H9 (cell line): Measurements from ENCODE around the gene SART1. TPM values are rescaled to one million over a fixed set of nuclear protein-coding genes. Genes with fewer than 3 reads are reported as not detected.

ENCODE experiments used
- DNase-seq: peaks from one replicate; pipeline ENCODE4 v3.0.0-alpha.2; 2017
- H2AFZ ChIP-seq: one replicate; pipeline ENCODE4 v1.6.1; 2013; ENCODE audit warnings: mild to moderate bottlenecking, low read length, control low read depth, moderate library complexity
- H2AK5ac ChIP-seq: 2 replicates; pipeline ENCODE4 v1.6.1; 2013; ENCODE audit warnings: low read length, control low read depth, mixed read lengths; ENCODE audit not compliant: insufficient read length
- H2BK120ac ChIP-seq: one replicate; pipeline ENCODE4 v1.6.1; 2013; ENCODE audit warnings: low read depth, mild to moderate bottlenecking, low read length, control low read depth, inconsistent platforms; ENCODE audit not compliant: poor library complexity, severe bottlenecking
- H2BK12ac ChIP-seq: 2 replicates; pipeline ENCODE4 v1.6.1; 2013; ENCODE audit warnings: low read length, control low read depth, mixed read lengths, low read depth; ENCODE audit not compliant: insufficient read length
- H2BK15ac ChIP-seq: 2 replicates; pipeline ENCODE4 v1.6.1; 2013; ENCODE audit warnings: low read depth, low read length, control low read depth
- H2BK20ac ChIP-seq: one replicate; pipeline ENCODE4 v1.6.1; 2013; ENCODE audit warnings: low read depth, mild to moderate bottlenecking, low read length, control low read depth, inconsistent platforms; ENCODE audit not compliant: poor library complexity, severe bottlenecking
- H2BK5ac ChIP-seq: 2 replicates; pipeline ENCODE4 v1.6.1; 2013; ENCODE audit warnings: low read length, control low read depth, mixed read lengths; ENCODE audit not compliant: insufficient read length
- H3K14ac ChIP-seq: 2 replicates; pipeline ENCODE4 v1.6.1; 2013; ENCODE audit warnings: low read length, control low read depth; ENCODE audit not compliant: insufficient read depth
- H3K18ac ChIP-seq: 2 replicates; pipeline ENCODE4 v1.6.1; 2013; ENCODE audit warnings: low read depth, mild to moderate bottlenecking, mixed read lengths, low read length, control low read depth; ENCODE audit not compliant: insufficient read length
- H3K23ac ChIP-seq: 2 replicates; pipeline ENCODE4 v1.6.1; 2013; ENCODE audit warnings: low read length, control low read depth, mixed read lengths, low read depth; ENCODE audit not compliant: insufficient read length
- H3K23me2 ChIP-seq: 2 replicates; pipeline ENCODE4 v1.6.1; 2013; ENCODE audit warnings: low read depth, mild to moderate bottlenecking, mixed read lengths, low read length, control low read depth; ENCODE audit not compliant: insufficient read length, poor library complexity, severe bottlenecking
- H3K27ac ChIP-seq: 2 replicates; pipeline ENCODE4 v1.5.1; 2013; ENCODE audit warnings: low read length, control low read depth, mixed read lengths, low read depth; ENCODE audit not compliant: insufficient read length
- H3K27me3 ChIP-seq: 2 replicates; pipeline ENCODE4 v1.6.1; 2013; ENCODE audit warnings: low read length, control low read depth, inconsistent platforms; ENCODE audit not compliant: insufficient read depth
- H3K4ac ChIP-seq: 2 replicates; pipeline ENCODE4 v1.6.1; 2013; ENCODE audit warnings: low read depth, mild to moderate bottlenecking, control low read depth, inconsistent platforms, low read length, moderate library complexity
- H3K4me1 ChIP-seq: 2 replicates; pipeline ENCODE4 v1.6.1; 2013; ENCODE audit warnings: low read length, control low read depth, inconsistent platforms; ENCODE audit not compliant: insufficient read depth
- H3K4me2 ChIP-seq: 2 replicates; pipeline ENCODE4 v1.6.1; 2013; ENCODE audit warnings: low read length, control low read depth, mixed read lengths; ENCODE audit not compliant: insufficient read length, insufficient read depth
- H3K56ac ChIP-seq: 2 replicates; pipeline ENCODE4 v1.6.1; 2013; ENCODE audit warnings: low read depth, mild to moderate bottlenecking, mixed read lengths, low read length, control low read depth; ENCODE audit not compliant: insufficient read length
- H3K79me1 ChIP-seq: 2 replicates; pipeline ENCODE4 v1.6.1; 2013; ENCODE audit warnings: low read depth, mild to moderate bottlenecking, moderate library complexity, low read length, control low read depth, inconsistent platforms; ENCODE audit not compliant: insufficient read depth, poor library complexity, severe bottlenecking
- H3K79me2 ChIP-seq: 2 replicates; pipeline ENCODE4 v1.6.1; 2013; ENCODE audit warnings: low read length, control low read depth, inconsistent platforms; ENCODE audit not compliant: insufficient read depth
- H3K9ac ChIP-seq: 2 replicates; pipeline ENCODE4 v1.6.1; 2013; ENCODE audit warnings: low read length, control low read depth, mixed read lengths; ENCODE audit not compliant: insufficient read length; ENCODE audit errors: extremely low read depth
- H3K9me3 ChIP-seq: one replicate; pipeline ENCODE4 v1.6.1; 2013; ENCODE audit warnings: low read depth, low read length, inconsistent platforms; ENCODE audit not compliant: control insufficient read depth
- H3T11ph ChIP-seq: one replicate; pipeline ENCODE4 v1.6.1; 2013; ENCODE audit warnings: mild to moderate bottlenecking, low read length, control low read depth, inconsistent platforms
- H4K20me1 ChIP-seq: one replicate; pipeline ENCODE4 v1.6.1; 2013; ENCODE audit not compliant: control insufficient read depth, insufficient read length, insufficient read depth
- H4K5ac ChIP-seq: 2 replicates; pipeline ENCODE4 v1.6.1; 2013; ENCODE audit warnings: low read depth, mild to moderate bottlenecking, mixed read lengths, low read length, control low read depth; ENCODE audit not compliant: insufficient read length
- H4K8ac ChIP-seq: replicated peaks from 2 replicates; pipeline ENCODE4 v1.6.1; 2013; ENCODE audit warnings: low read length, control low read depth, mixed read lengths, low read depth; ENCODE audit not compliant: insufficient read length
- H4K91ac ChIP-seq: 2 replicates; pipeline ENCODE4 v1.6.1; 2013; ENCODE audit warnings: low read depth, mild to moderate bottlenecking, moderate library complexity, mixed read lengths, low read length, control low read depth; ENCODE audit not compliant: insufficient read length
- H3K27ac Mint-ChIP-seq, 3 experiments: 2 replicates in 2 of 3; 3 replicates in 1 of 3; pipeline ENCODE4 v1.8.0; 2020 to 2021; ENCODE audit warnings: mixed read lengths in 3 of 3, mild to moderate bottlenecking in 1 of 3, moderate library complexity in 1 of 3
- H3K27me3 Mint-ChIP-seq: 2 replicates; pipeline ENCODE4 v1.8.0; 2021; ENCODE audit warnings: low read depth, mild to moderate bottlenecking, moderate library complexity, mixed read lengths
- H3K36me3 Mint-ChIP-seq, 3 experiments: 2 replicates in 2 of 3; 3 replicates in 1 of 3; pipeline ENCODE4 v1.8.0; 2020 to 2021; ENCODE audit warnings: low read depth in 3 of 3, mixed read lengths in 3 of 3; ENCODE audit not compliant: insufficient read depth in 1 of 3
- H3K4me1 Mint-ChIP-seq, 2 experiments: 2 replicates each; pipeline ENCODE4 v1.8.0; 2020; ENCODE audit warnings: mixed read lengths in 2 of 2
- H3K4me3 Mint-ChIP-seq, 2 experiments: 2 replicates in 1 of 2; 3 replicates in 1 of 2; pipeline ENCODE4 v1.8.0; 2020 to 2021; ENCODE audit warnings: mild to moderate bottlenecking in 2 of 2, mixed read lengths in 2 of 2, moderate library complexity in 1 of 2
- H3K9me3 Mint-ChIP-seq, 2 experiments: 2 replicates in 1 of 2; 3 replicates in 1 of 2; pipeline ENCODE4 v1.8.0; 2020; ENCODE audit warnings: mild to moderate bottlenecking in 2 of 2, mixed read lengths in 2 of 2, moderate library complexity in 1 of 2
- WGBS: extraction: QIAGEN DNeasy Blood & Tissue Kit; methylation state at CpG from one replicate; pipeline ENCODE4 v1.1.7; 2013; ENCODE audit warnings: missing lambda C conversion rate, low lambda C conversion rate, mixed read lengths; ENCODE audit not compliant: insufficient read length; ENCODE audit errors: extremely low coverage; 5-methylcytosine and 5-hydroxymethylcytosine counted together
- total RNA-seq: library from RNA; stranded (reverse); gene quantifications from 2 replicates; pipeline ENCODE4 v1.2.1, GENCODE V29; 2021
- TF ChIP-seq, protein P1 (sequence below): fragments of 200-600 bp; sonication (generic); conservative IDR thresholded peaks from 3 replicates; pipeline ENCODE4 v1.8.0; 2021; ENCODE audit warnings: antibody characterized with exemption, mild to moderate bottlenecking

SART1 gene
- total RNA-seq, 1 experiment from 2014 or later, result 52.0 TPM

DNA sequence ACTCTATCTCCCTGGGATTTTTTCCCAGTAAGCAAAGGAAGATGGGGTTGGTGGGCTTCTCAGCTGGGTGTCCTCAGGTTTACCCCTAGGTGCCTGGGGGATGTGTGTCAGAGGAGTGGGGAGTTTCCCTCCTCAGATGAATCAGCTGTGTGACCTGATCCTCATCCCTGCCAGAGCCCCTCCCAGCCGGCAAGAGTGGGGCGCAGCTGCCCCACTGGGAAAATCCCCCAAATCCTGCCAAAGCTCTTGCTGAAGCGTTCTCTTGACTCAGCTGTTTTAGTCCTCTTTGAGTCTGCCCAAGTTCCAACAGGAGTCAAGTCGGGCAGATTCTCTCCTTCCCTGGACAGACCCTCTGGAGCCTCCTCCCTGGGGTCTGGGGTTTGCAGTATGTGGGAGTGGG is 48.7 kb upstream of the SART1 start:
- no peak overlapping the region for H3K18ac ChIP-seq
- no peak for DNase-seq

More for the DNA sequence above, 48.7 kb upstream of the SART1 start:
- no peak overlapping the region for H3K4ac ChIP-seq
- H2AK5ac ChIP-seq, result no peak overlapping the region
- H3K79me1 ChIP-seq, result no peaks in the 10 kb centered on the region
- H3K9ac ChIP-seq, result no peak overlapping the region
- H3K27me3 ChIP-seq, result no peaks in the 10 kb centered on the region
- peaks cover 37% of the 10 kb centered on the region for H3K27me3 Mint-ChIP-seq
- no peak overlapping the region for H3K56ac ChIP-seq
- H2BK120ac ChIP-seq, result no peak overlapping the region
- peaks cover 0 to 7% (median 5%) of the 10 kb centered on the region in 3 experiments; a peak in 3 of 7 replicates for H3K36me3 Mint-ChIP-seq
- no peak overlapping the region for H3T11ph ChIP-seq
- no peak overlapping the region for H3K27ac Mint-ChIP-seq
- no peaks in the 10 kb centered on the region for H3K23me2 ChIP-seq
- H2BK20ac ChIP-seq, result no peak overlapping the region
- H2BK5ac ChIP-seq, result no peak overlapping the region
- no peak overlapping the region for H2AFZ ChIP-seq
- H3K4me2 ChIP-seq, result no peak overlapping the region
- H3K4me1 ChIP-seq, result no peaks in the 10 kb centered on the region; the same call in 1 of the 2 replicates
- no CpG with 5 or more reads among the region's 4 CpGs for WGBS
- H3K9me3 Mint-ChIP-seq, result no peaks in the 10 kb centered on the region; a peak in 1 of 5 replicates
- no peak overlapping the region for H2BK12ac ChIP-seq
- H4K91ac ChIP-seq, result no peak overlapping the region
- H4K8ac ChIP-seq, result no peak overlapping the region
- no peak overlapping the region for H3K14ac ChIP-seq
- H4K20me1 ChIP-seq, result no peaks in the 10 kb centered on the region
- no peak overlapping the region for H2BK15ac ChIP-seq
- no peaks in the 10 kb centered on the region for H3K79me2 ChIP-seq
- H3K4me3 Mint-ChIP-seq, result no peak overlapping the region
- no peaks in the 10 kb centered on the region for H3K9me3 ChIP-seq
- H3K23ac ChIP-seq, result no peak overlapping the region
- TF ChIP-seq, protein P1, sequence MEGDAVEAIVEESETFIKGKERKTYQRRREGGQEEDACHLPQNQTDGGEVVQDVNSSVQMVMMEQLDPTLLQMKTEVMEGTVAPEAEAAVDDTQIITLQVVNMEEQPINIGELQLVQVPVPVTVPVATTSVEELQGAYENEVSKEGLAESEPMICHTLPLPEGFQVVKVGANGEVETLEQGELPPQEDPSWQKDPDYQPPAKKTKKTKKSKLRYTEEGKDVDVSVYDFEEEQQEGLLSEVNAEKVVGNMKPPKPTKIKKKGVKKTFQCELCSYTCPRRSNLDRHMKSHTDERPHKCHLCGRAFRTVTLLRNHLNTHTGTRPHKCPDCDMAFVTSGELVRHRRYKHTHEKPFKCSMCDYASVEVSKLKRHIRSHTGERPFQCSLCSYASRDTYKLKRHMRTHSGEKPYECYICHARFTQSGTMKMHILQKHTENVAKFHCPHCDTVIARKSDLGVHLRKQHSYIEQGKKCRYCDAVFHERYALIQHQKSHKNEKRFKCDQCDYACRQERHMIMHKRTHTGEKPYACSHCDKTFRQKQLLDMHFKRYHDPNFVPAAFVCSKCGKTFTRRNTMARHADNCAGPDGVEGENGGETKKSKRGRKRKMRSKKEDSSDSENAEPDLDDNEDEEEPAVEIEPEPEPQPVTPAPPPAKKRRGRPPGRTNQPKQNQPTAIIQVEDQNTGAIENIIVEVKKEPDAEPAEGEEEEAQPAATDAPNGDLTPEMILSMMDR, result no peak
- H4K5ac ChIP-seq, result no peak overlapping the region
- no peak overlapping the region for H3K27ac ChIP-seq
- H3K4me1 Mint-ChIP-seq, result peaks cover 18 to 21% of the 10 kb centered on the region in 2 experiments
